ENCODE data around the gene DPYSL3. TPM values are rescaled to one million over a fixed set of nuclear protein-coding genes. Genes with fewer than 3 reads are reported as not detected.

Gene DPYSL3
- total and polyA plus RNA-seq, 2 donors (not counting 3 experiments of a cell fraction or from before 2014, with no cell fraction given) = 80.3 to 146 TPM

DNA sequence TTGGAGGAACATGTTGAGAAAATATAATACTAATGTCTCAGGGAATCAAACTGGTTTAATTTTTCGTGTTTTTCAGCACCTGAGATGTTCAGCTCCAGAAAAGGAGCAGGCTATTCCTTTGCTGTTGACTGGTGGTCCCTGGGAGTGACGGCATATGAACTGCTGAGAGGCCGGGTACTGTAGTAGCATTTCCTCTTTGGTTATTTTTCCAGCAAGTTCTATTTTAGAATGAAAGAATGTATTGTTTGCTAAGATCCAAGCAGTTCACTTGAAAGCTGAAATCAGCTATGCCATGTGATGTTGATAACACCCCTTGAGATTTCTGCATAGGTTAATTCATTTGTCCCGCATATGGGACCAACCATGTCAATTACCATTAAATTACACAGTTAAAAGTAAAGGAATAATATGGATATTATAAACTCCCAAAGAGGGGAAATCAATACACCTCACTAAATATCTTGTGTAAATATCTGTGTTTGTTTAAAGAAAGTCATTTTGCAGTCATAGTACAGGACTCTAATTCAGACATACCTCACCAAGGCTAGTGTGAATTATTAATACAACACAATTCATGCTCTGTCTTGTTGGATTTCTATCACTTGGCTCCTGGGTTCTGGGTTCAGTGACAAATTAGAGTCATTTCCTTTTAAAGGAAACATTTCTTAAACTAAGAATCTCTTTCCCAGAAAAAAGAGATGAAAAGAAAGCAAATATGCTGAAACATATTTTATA lies 148.3 kb downstream of the DPYSL3 start:
- Histone ChIP-seq H3K9me3 (replicated peaks; ENCODE audit: control insufficient read depth, insufficient read depth, low read length) (no peaks in the 10 kb centered on the region), H3K27me3 (ENCODE audit: control insufficient read depth in 2 of 2, insufficient read depth in 2 of 2, low read length in 2 of 2) (peaks cover 4 to 22% of the 10 kb centered on the region in 2 experiments), H3K4me2 (ENCODE audit: insufficient read depth, low read length) (no peak overlapping the region), H3K79me2 (ENCODE audit: control insufficient read depth, insufficient read depth, low read length) (no peaks in the 10 kb centered on the region), H3K4me1 (ENCODE audit: control insufficient read depth, extremely low read depth, insufficient read depth, low read length) (no peaks in the 10 kb centered on the region), H3K36me3 (ENCODE audit: control insufficient read depth in 2 of 2, extremely low read depth in 1 of 2, insufficient read depth in 2 of 2, low read length in 2 of 2) (no peaks in the 10 kb centered on the region), H3K9me1 (replicated peaks; ENCODE audit: control insufficient read depth, extremely low read depth, insufficient read depth, low read length) (no peaks in the 10 kb centered on the region), H3K4me3 (replicated peaks in 1 of 3; ENCODE audit: insufficient read depth in 1 of 3, low read depth in 1 of 3, low read length in 3 of 3) (no peak overlapping the region), H2AFZ (ENCODE audit: low read depth, low read length) (no peak overlapping the region), H3K9ac (replicated peaks; ENCODE audit: extremely low read depth, insufficient read depth, low read length) (no peak overlapping the region), H3K27ac (ENCODE audit: insufficient read depth, low read depth, low read length) (no peak overlapping the region), H4K20me1 (replicated peaks; ENCODE audit: control insufficient read depth, extremely low read depth, insufficient read depth, low read length) (no peaks in the 10 kb centered on the region)
- ChIA-PET POLR2A (no interaction called here), CTCF (no interaction called here)
- dilution Hi-C loops (cut with MboI; ENCODE audit: extremely low pct_ligation_motif_present, low sequenced_read_pairs) (no loop called here), intact Hi-C loops (cut with micrococcal nuclease) (loop anchor here (10.0 kb wide), 1 partner anchor 397 kb away; no protein-coding TSS in a partner anchor)
- FAIRE-seq = no peak
- BruUV-seq (replicated peaks) = no TSS peak
- DNase-seq (ENCODE audit: low read depth, low spot score) = no peak
- TF ChIP-seq POLR2AphosphoS5 (IDR thresholded peaks at IDR 0.05; ENCODE audit: insufficient read depth, low read depth, low read length) = no peak
- TF ChIP-seq FOS (IDR thresholded peaks at IDR 0.05; ENCODE audit: borderline replicate concordance, insufficient read depth, low read length) = no peak
- TF ChIP-seq JUN (IDR thresholded peaks at IDR 0.05; ENCODE audit: borderline replicate concordance, insufficient read depth, insufficient read length, low read depth) = no peak
- TF ChIP-seq MYC (IDR thresholded peaks at IDR 0.05; ENCODE audit: low read depth, low read length) = no peak
- TF ChIP-seq POLR2A (IDR thresholded peaks at IDR 0.05; ENCODE audit: low read depth, low read length) = no peak
- TF ChIP-seq CTCF (IDR thresholded peaks at IDR 0.05; ENCODE audit: extremely low read depth in 1 of 2, insufficient read depth in 1 of 2, low read depth in 1 of 2, low read length in 2 of 2) = no peak
- no peak for TF ChIP-seq GATA2 (IDR thresholded peaks at IDR 0.05; ENCODE audit: insufficient read depth, insufficient read length, low read depth, low read length)
- no peak for TF ChIP-seq EZH2 (IDR thresholded peaks at IDR 0.05; ENCODE audit: borderline replicate concordance, low read depth, low read length, severe bottlenecking)
- TF ChIP-seq, protein P1, sequence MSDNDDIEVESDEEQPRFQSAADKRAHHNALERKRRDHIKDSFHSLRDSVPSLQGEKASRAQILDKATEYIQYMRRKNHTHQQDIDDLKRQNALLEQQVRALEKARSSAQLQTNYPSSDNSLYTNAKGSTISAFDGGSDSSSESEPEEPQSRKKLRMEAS (IDR thresholded peaks at IDR 0.05; ENCODE audit: insufficient read depth, insufficient read length) = no peak
